Measurements from ENCODE around the gene DCT. TPM values are rescaled to one million over a fixed set of nuclear protein-coding genes. Genes with fewer than 3 reads are reported as not detected.

DCT gene
- total and polyA plus RNA-seq, 2 of the 4 experiments (the other 2 are of a cell fraction) = not detected

GRCh38 chr13:94503851-94504250 is 24.4 kb upstream of the DCT start:
- POLR2A ChIA-PET (ENCODE audit: unreplicated experiment) = no interaction called here
- no peak overlapping the region for H3K18ac ChIP-seq (ENCODE audit: low read depth, low read length)
- CTCF ChIA-PET = no interaction called here
- no peak overlapping the region for H2BK5ac ChIP-seq (ENCODE audit: low read depth, low read length, poor library complexity, severe bottlenecking)
- H2BK15ac ChIP-seq (ENCODE audit: low read depth, low read length) = no peak overlapping the region
- H3K9me3 ChIP-seq (ENCODE audit: control insufficient read depth, insufficient read depth, low read length) = no peaks in the 10 kb centered on the region
- no peak for TF ChIP-seq RFX5 (IDR thresholded peaks at IDR 0.05; ENCODE audit: low read depth, low read length)
- no peak for TF ChIP-seq MAZ (IDR thresholded peaks at IDR 0.05; ENCODE audit: borderline replicate concordance, low read depth, low read length)
- no peak for TF ChIP-seq CHD1 (IDR thresholded peaks at IDR 0.05; ENCODE audit: low read depth, low read length)
- H3K36me3 ChIP-seq (ENCODE audit: control insufficient read depth, insufficient read depth, low read length) = no peaks in the 10 kb centered on the region
- no peak overlapping the region for H3K14ac ChIP-seq (replicated peaks; ENCODE audit: low read depth, low read length)
- H3K27me3 ChIP-seq (ENCODE audit: control insufficient read depth, insufficient read depth, low read length) = 0 out of 2 replicates have a peak, but pooled peaks cover 3% of the 10 kb centered on the region
- H3K4me2 ChIP-seq (ENCODE audit: low read depth, low read length) = no peak overlapping the region
- dilution Hi-C loops (cut with HindIII; ENCODE audit: low sequenced_read_pairs, unreplicated experiment) = no loop called here
- H4K20me1 ChIP-seq (ENCODE audit: insufficient read depth, low read length) = no peaks in the 10 kb centered on the region
- no peak overlapping the region for H4K91ac ChIP-seq (ENCODE audit: insufficient read depth, low read depth, low read length)
- ATAC-seq (ENCODE audit: low read depth) = no peak
- no peaks in the 10 kb centered on the region for H3K9me1 ChIP-seq (ENCODE audit: insufficient read depth, low read length)
- H4K8ac ChIP-seq (ENCODE audit: low read depth in 2 of 2, low read length in 2 of 2) = no peak overlapping the region
- H2BK120ac ChIP-seq (ENCODE audit: low read depth, low read length) = no peak overlapping the region
- H3K23ac ChIP-seq (ENCODE audit: low read depth, low read length) = no peak overlapping the region
- H4K5ac ChIP-seq (ENCODE audit: low read depth, low read length) = no peak overlapping the region
- BruUV-seq (replicated peaks) = no TSS peak
- H3K4ac ChIP-seq (ENCODE audit: low read depth, low read length) = no peak overlapping the region
- H3K4me1 ChIP-seq (ENCODE audit: control insufficient read depth, insufficient read depth, low read length) = no peaks in the 10 kb centered on the region
- H2BK20ac ChIP-seq (ENCODE audit: low read depth, low read length) = no peak overlapping the region
- no peak overlapping the region for H2AK5ac ChIP-seq (ENCODE audit: low read depth, low read length)
- H2AFZ ChIP-seq (replicated peaks; ENCODE audit: low read length, poor library complexity) = no peak overlapping the region
- no peak for DNase-seq
- no peak overlapping the region for H3K56ac ChIP-seq (ENCODE audit: extremely low read depth, insufficient read depth, low read length)
- no peak overlapping the region for H2AK9ac ChIP-seq (replicated peaks; ENCODE audit: low read depth, low read length, poor library complexity)
- no peak overlapping the region for H3K27ac ChIP-seq (ENCODE audit: insufficient read depth, low read length)
- in situ Hi-C loops (cut with MboI; ENCODE audit: low sequenced_read_pairs) = no loop called here
- intact Hi-C loops (cut with micrococcal nuclease) = no loop called here
- H3K9ac ChIP-seq (ENCODE audit: low read depth, low read length) = no peak overlapping the region
- H3K4me3 ChIP-seq (ENCODE audit: insufficient read depth, low read depth, low read length) = no peak overlapping the region
- H3K79me1 ChIP-seq (ENCODE audit: low read depth in 1 of 2, low read length in 2 of 2) = no peaks in the 10 kb centered on the region

Data from IMR-90 (cell line).